ENCODE measurements around the gene CNEP1R1. TPM values are rescaled to one million over a fixed set of nuclear protein-coding genes. Genes with fewer than 3 reads are reported as not detected.

The CNEP1R1 gene
- total and polyA plus RNA-seq, 2 donors from 2014 or later: 9.4 to 19.4 TPM

DNA sequence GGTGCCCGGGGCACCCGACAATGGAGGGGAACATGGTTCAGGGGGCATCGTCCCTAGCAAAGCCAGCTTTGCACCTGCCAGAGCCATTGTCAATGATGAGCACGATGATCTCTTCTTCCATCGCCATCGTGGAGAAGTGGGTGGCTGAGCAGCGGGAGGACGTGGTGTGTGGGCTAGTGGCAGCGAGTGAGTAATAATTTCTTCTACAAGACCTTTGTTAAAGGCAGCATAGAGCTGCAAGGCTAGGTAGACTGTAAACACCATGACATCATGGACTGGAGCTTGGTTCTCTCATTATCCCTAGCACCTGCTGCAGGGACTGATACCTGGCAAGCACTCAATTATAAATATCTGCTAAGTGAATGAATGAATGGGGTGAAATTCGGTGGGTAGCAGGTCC is 34.1 kb downstream of the CNEP1R1 start:
- intact Hi-C loops (cut with DNase I): no loop called here
- FAIRE-seq: no peak
- DNase-seq: no peak

DNA sequence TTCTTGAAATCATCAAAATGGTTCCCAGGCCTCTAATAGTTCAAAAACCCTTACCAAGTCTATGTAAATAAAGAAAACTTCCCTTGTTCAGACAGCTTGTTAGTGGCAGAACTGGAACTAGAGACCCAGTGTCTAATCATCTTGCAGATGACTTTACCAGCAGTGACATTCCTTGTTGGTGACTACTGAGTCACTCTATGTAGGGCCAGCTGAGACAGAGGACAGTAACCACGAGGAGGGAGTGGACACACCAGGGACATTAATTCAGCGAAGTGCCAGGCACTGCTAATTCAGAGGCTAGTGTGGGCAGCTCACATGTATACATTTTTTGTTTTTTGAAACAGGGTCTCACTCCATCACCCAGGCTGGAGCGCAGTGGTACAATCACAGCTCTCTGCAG is 34.6 kb downstream of the CNEP1R1 start:
- FAIRE-seq: no peak
- Histone ChIP-seq H3K4me1 (ENCODE audit: control insufficient read depth in 2 of 3, insufficient read depth in 2 of 3, low read depth in 1 of 3, low read length in 3 of 3) (no peaks in the 10 kb centered on the region), H3K9ac (ENCODE audit: low read length in 3 of 3) (no peak overlapping the region), H3K27ac (ENCODE audit: low read depth in 2 of 2, low read length in 2 of 2) (no peak overlapping the region), H3K9me3 (ENCODE audit: control insufficient read depth in 2 of 3, insufficient read depth in 1 of 3, low read length in 3 of 3) (peaks cover 0 to 3% (median 0%) of the 10 kb centered on the region in 3 donors), H3K36me3 (ENCODE audit: control insufficient read depth in 2 of 3, insufficient read depth in 3 of 3, low read length in 3 of 3) (no peaks in the 10 kb centered on the region), H3K27me3 (ENCODE audit: control insufficient read depth, insufficient read depth, low read length) (no peaks in the 10 kb centered on the region), H3K4me3 (ENCODE audit: low read length in 3 of 3) (no peak overlapping the region)
- TF ChIP-seq, protein P1, sequence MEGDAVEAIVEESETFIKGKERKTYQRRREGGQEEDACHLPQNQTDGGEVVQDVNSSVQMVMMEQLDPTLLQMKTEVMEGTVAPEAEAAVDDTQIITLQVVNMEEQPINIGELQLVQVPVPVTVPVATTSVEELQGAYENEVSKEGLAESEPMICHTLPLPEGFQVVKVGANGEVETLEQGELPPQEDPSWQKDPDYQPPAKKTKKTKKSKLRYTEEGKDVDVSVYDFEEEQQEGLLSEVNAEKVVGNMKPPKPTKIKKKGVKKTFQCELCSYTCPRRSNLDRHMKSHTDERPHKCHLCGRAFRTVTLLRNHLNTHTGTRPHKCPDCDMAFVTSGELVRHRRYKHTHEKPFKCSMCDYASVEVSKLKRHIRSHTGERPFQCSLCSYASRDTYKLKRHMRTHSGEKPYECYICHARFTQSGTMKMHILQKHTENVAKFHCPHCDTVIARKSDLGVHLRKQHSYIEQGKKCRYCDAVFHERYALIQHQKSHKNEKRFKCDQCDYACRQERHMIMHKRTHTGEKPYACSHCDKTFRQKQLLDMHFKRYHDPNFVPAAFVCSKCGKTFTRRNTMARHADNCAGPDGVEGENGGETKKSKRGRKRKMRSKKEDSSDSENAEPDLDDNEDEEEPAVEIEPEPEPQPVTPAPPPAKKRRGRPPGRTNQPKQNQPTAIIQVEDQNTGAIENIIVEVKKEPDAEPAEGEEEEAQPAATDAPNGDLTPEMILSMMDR (IDR thresholded peaks at IDR 0.05; ENCODE audit: borderline replicate concordance, extremely low read depth, insufficient read depth): no peak
- no peak for DNase-seq
- intact Hi-C loops (cut with DNase I): no loop called here

More for the DNA sequence above, 34.1 kb downstream of the CNEP1R1 start:
- no peaks in the 10 kb centered on the region for H3K4me1 ChIP-seq (ENCODE audit: control insufficient read depth in 2 of 3, insufficient read depth in 2 of 3, low read depth in 1 of 3, low read length in 3 of 3)
- no peak overlapping the region for H3K4me3 ChIP-seq (ENCODE audit: low read length in 3 of 3)
- no peaks in the 10 kb centered on the region for H3K36me3 ChIP-seq (ENCODE audit: control insufficient read depth in 2 of 3, insufficient read depth in 3 of 3, low read length in 3 of 3)
- no peaks in the 10 kb centered on the region for H3K27me3 ChIP-seq (ENCODE audit: control insufficient read depth, insufficient read depth, low read length)
- no peak overlapping the region for H3K9ac ChIP-seq (ENCODE audit: low read length in 3 of 3)
- H3K27ac ChIP-seq (ENCODE audit: low read depth in 2 of 2, low read length in 2 of 2): no peak overlapping the region
- TF ChIP-seq, protein P1 (IDR thresholded peaks at IDR 0.05; ENCODE audit: borderline replicate concordance, extremely low read depth, insufficient read depth): no peak
- H3K9me3 ChIP-seq (ENCODE audit: control insufficient read depth in 2 of 3, insufficient read depth in 1 of 3, low read length in 3 of 3): peaks cover 0 to 3% (median 0%) of the 10 kb centered on the region in 3 donors

DNA sequence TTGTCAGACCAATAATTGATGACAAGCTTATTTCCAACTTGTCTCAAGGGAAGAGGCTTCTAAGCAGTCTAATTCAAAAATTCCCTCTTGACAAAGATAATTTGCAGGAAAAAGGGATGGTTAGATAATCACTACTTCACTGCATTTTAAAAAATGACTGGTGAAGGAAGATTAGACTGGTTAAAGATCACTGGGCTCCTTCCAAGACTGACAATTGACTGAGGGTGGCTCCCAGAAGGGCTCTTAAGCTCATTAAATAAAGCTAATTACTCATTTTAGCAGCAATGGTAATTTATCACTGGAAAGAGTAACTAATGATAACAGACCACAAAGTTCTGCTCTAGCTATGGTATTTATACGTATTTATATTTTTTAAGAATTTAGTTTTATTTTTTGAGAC is 36.3 kb downstream of the CNEP1R1 start:
- Histone ChIP-seq H3K9me3 (ENCODE audit: control insufficient read depth in 2 of 3, insufficient read depth in 1 of 3, low read length in 3 of 3) (no peaks in the 10 kb centered on the region), H3K9ac (ENCODE audit: low read length in 3 of 3) (no peak overlapping the region), H3K4me3 (ENCODE audit: low read length in 3 of 3) (no peak overlapping the region), H3K36me3 (ENCODE audit: control insufficient read depth in 2 of 3, insufficient read depth in 3 of 3, low read length in 3 of 3) (no peaks in the 10 kb centered on the region), H3K4me1 (ENCODE audit: control insufficient read depth in 2 of 3, insufficient read depth in 2 of 3, low read depth in 1 of 3, low read length in 3 of 3) (peaks cover 0 to 3% (median 0%) of the 10 kb centered on the region in 3 donors), H3K27ac (ENCODE audit: low read depth in 2 of 2, low read length in 2 of 2) (no peak overlapping the region), H3K27me3 (ENCODE audit: control insufficient read depth, insufficient read depth, low read length) (no peaks in the 10 kb centered on the region)
- TF ChIP-seq, protein P1 (IDR thresholded peaks at IDR 0.05; ENCODE audit: borderline replicate concordance, extremely low read depth, insufficient read depth): no peak
- DNase-seq (no peak), FAIRE-seq (no peak)
- intact Hi-C loops (cut with DNase I): no loop called here

DNA sequence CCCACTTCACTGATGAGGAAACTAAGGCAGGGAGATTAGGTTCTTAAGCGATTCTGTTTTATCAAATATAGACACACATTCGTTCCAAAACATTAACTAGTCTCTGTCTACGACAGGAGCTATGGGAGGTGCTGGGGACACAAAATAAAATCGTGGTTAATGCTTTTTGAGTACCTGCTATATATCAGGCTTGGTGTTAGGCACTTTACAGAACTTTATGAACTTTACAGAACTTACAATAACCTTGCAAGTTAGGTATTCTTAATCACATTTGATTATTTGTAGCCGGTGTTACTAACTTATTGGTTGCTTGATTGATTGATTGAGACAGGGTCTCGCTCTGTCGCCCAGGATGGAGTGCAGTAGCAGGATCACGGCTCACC is 40.2 kb downstream of the CNEP1R1 start:
- peak overlapping the region in 1 of 2 donors; percentile 20 for H3K27ac ChIP-seq (ENCODE audit: low read depth in 2 of 2, low read length in 2 of 2)
- intact Hi-C loops (cut with DNase I): no loop called here
- DNase-seq (no peak), FAIRE-seq (no peak)
- peaks cover 0 to 16% (median 0%) of the 10 kb centered on the region in 3 donors for H3K4me1 ChIP-seq (ENCODE audit: control insufficient read depth in 2 of 3, insufficient read depth in 2 of 3, low read depth in 1 of 3, low read length in 3 of 3)
- H3K27me3 ChIP-seq (ENCODE audit: control insufficient read depth, insufficient read depth, low read length): no peaks in the 10 kb centered on the region
- no peaks in the 10 kb centered on the region for H3K9me3 ChIP-seq (ENCODE audit: control insufficient read depth in 2 of 3, insufficient read depth in 1 of 3, low read length in 3 of 3)
- H3K36me3 ChIP-seq (ENCODE audit: control insufficient read depth in 2 of 3, insufficient read depth in 3 of 3, low read length in 3 of 3): peaks cover 0 to 3% (median 2%) of the 10 kb centered on the region in 3 donors
- TF ChIP-seq, protein P1 (IDR thresholded peaks at IDR 0.05; ENCODE audit: borderline replicate concordance, extremely low read depth, insufficient read depth): no peak
- peak overlapping the region in 1 of 3 donors; percentile 42 for H3K9ac ChIP-seq (ENCODE audit: low read length in 3 of 3)
- peak overlapping the region; percentile 61 to 86 (median 72) for H3K4me3 ChIP-seq (ENCODE audit: low read length in 3 of 3)

All from kidney (tissue), 14 donors.